22Rv1 (cell line): Measurements from ENCODE around the gene TBCEL.

Source experiments
- H3K27ac ChIP-seq: fragments of 450-650 bp; 2 replicates; pipeline ENCODE4 v1.5.1; 2017
- ZFX ChIP-seq: fragments of 450-650 bp; IDR thresholded peaks from 2 replicates; pipeline ENCODE4 v1.6.1; 2017; ENCODE audit warnings: antibody characterized with exemption, borderline replicate concordance
- TF ChIP-seq, protein P1 (sequence below): fragments of 450-650 bp; IDR thresholded peaks from 2 replicates; pipeline ENCODE4 v1.5.1; 2017; ENCODE audit warnings: mild to moderate bottlenecking

TBCEL gene

DNA sequence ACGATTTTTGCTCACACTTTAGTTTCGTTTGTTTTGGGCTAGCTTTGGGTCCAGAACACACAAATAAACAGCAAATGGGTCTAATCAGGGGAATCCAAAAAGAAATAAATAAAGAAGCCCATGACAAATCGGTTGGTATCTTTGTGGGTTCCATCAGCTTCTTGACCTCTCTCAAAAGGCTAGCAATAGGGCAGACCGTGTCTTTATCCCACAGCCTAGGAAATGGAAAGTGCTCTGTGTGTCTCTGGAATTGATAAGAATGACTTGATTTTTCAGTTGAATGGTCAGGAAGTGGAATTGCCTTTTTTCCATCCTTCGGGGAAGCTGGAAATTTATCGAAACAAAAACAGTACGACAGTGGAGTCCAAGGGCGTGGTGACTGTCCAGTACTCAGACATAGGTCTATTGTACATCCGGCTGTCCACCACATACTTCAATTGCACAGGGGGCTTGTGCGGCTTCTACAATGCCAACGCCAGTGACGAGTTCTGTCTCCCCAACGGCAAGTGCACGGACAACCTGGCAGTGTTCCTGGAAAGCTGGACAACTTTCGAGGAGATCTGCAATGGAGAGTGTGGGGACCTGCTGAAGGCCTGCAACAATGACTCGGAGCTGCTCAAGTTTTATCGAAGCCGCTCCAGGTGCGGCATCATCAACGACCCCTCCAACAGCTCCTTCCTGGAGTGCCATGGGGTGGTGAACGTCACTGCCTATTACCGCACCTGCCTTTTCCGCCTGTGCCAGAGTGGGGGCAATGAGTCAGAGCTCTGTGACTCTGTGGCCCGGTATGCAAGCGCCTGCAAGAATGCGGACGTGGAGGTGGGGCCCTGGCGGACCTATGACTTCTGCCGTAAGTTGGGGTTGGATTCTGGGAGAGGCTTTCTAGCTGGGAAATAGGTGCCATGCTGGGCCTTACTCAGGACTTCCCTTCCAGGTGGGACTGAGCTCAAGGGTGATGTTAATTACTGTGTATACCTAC lies 105.7 kb downstream of the TBCEL start:
- TF ChIP-seq, protein P1, sequence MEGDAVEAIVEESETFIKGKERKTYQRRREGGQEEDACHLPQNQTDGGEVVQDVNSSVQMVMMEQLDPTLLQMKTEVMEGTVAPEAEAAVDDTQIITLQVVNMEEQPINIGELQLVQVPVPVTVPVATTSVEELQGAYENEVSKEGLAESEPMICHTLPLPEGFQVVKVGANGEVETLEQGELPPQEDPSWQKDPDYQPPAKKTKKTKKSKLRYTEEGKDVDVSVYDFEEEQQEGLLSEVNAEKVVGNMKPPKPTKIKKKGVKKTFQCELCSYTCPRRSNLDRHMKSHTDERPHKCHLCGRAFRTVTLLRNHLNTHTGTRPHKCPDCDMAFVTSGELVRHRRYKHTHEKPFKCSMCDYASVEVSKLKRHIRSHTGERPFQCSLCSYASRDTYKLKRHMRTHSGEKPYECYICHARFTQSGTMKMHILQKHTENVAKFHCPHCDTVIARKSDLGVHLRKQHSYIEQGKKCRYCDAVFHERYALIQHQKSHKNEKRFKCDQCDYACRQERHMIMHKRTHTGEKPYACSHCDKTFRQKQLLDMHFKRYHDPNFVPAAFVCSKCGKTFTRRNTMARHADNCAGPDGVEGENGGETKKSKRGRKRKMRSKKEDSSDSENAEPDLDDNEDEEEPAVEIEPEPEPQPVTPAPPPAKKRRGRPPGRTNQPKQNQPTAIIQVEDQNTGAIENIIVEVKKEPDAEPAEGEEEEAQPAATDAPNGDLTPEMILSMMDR, result no peak
- no peak for TF ChIP-seq ZFX
- H3K27ac ChIP-seq, result no peak overlapping the region

DNA sequence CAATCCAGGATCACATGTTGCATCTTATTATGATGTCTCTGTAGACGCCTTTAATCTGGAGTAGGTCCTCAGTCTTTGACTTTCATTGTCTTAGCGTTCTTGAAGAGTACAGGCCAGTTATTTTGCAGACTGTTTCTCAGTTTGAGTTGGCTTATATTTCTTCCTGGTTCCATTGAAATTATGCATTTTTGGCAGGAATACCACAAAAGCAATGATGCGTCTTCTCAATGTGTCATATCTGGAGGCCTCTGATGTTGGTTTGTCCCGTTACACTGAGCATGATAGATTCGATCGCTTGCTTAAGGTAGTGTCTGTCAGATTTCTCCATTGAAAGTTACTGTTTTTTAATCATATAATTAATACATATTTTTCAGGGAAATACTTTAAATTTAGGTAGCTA lies 107.8 kb downstream of the TBCEL start:
- H3K27ac ChIP-seq, result no peak overlapping the region

DNA sequence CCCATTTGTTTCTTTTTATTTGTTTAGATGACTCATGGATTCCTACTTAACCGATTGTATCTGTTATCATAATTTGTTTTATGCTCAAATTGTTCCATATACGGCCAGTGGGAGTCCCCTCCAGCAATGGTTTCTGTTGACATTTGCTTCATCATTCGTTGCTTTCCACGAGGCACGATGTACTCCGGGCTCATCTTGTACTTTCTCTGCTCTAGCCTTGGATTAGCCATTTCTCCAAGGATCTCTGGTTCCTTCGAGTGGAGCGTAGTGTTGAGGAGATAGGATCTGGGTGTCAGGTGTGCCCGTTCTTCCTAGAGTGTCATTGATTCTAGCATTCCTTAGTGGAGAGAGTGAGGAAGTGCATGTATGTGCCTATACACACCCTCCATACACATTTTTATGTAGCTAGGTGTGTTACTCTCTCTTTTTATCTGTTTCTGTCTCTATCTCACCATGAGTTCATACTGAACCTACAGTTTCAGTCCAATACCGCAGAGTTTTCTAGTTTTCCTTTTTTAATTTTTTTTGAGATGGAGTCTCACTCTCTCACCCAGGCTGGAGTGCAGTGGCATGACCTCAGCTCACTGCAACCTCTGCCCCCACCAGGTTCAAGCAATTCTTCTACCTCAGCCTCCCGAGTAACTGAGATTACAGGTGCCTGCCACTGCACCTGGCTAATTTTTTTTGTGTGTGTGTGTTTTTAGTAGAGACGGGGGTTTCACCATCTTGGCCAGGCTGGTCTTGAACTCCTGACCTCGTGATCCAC lies 108.5 kb downstream of the TBCEL start:
- 0 out of 2 replicates have a peak overlapping the region, but pooled peaks have one; percentile 19 for H3K27ac ChIP-seq
- TF ChIP-seq, protein P1, result peak; percentile 38
- no peak for TF ChIP-seq ZFX

More for the DNA sequence above, 107.8 kb downstream of the TBCEL start:
- TF ChIP-seq, protein P1, result no peak
- no peak for TF ChIP-seq ZFX

DNA sequence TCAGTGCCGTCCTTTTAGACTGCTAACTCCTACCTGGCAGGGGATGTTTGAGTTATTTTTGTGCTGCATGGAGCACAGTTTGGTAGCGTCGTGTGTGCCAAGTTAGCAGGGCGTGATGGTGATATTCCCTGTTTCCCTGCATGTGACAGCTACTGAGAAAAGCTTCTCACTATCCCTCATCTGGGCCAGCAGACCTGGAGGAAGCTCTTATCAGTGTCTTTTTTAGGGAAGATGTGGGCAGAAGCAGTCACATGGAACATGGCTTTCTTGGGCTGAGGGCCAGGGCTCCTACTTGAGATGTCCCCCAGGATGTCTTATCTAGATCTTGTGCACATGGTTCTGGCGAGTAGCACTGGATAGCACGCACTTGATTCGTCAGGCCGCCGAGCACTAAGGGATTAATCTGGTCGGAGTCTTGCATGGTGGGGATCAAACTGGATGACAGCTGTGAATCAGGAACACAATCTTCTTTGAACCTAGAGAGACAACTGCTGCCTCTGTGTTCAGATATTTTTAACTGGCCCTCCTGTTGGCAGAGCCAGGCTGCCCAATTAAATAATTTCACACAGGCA lies 110.9 kb downstream of the TBCEL start:
- TF ChIP-seq, protein P1, result no peak
- TF ChIP-seq ZFX, result no peak
- no peak overlapping the region for H3K27ac ChIP-seq

DNA sequence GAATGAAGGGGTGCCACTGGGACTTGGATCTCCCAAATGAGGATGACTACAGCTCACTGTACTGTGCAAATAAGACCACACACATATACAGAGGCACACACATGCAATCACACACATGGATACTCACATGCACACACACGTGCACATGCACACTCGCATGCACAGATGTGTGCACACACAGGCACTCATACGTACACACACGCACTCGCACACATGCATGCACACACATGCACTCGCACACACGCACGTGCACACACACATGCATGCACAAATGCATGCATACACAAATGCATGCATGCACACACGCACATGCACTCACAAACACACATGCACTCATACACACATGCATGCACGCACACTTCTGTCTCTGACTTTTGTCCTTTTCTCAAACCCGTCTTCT lies 113.1 kb downstream of the TBCEL start:
- TF ChIP-seq ZFX, result no peak
- TF ChIP-seq, protein P1, result no peak

DNA sequence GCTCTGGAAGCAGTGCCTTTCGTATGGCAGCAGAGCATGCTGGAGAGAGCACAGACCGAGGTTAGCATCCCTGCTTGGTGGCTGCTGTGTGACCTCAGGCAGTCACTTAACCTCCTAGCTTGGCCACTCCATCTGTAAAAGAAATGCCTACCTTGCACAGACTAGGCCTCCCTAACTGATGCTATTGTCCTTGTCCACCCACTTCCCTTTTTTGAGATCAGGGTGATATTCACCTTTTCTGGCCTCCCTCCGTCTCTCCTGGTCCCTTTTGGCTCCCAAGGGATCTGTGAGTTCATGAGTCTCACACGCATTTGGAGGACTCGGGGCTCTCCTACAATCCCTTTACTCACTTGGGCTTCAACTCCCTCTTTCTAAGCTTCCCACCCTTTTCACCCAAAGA lies 114.4 kb downstream of the TBCEL start:
- TF ChIP-seq, protein P1, result no peak
- H3K27ac ChIP-seq, result no peak overlapping the region

More for the DNA sequence above, 113.1 kb downstream of the TBCEL start:
- H3K27ac ChIP-seq, result no peak overlapping the region
